Psoas muscle (tissue), 8 donors: ENCODE data around the gene SLC44A3. TPM values are rescaled to one million over a fixed set of nuclear protein-coding genes. Genes with fewer than 3 reads are reported as not detected.

Experiments
- ATAC-seq, 4 donors: fragments of 200-7000 bp; cut with Tn5 transposase; one replicate each; pipeline ENCODE4 v1.9.1; 2020; ENCODE audit warnings: moderate library complexity in 3 of 4, mild to moderate bottlenecking in 2 of 4
- DNase-seq, 2 donors: peaks; one replicate each; pipeline ENCODE4 v3.0.0-alpha.2; 2020
- H3K27ac ChIP-seq: fragments of 200-600 bp; one replicate; pipeline ENCODE4 v1.8.0; 2022
- H3K27me3 ChIP-seq, 3 donors: fragments of 200-600 bp in 1 of 3; one replicate each; pipeline versions ENCODE4 v1.6.1 to v1.8.0; 2013 to 2022; ENCODE audit warnings: low read length in 2 of 3, mild to moderate bottlenecking in 2 of 3, moderate library complexity in 1 of 3; ENCODE audit not compliant: insufficient read depth in 3 of 3
- H3K36me3 ChIP-seq, 2 donors: fragments of 200-600 bp in 1 of 2; one replicate each; pipeline versions ENCODE4 v1.6.1 to v1.8.0; 2013 to 2022; ENCODE audit warnings: low read depth in 1 of 2, mild to moderate bottlenecking in 1 of 2, moderate library complexity in 1 of 2; ENCODE audit not compliant: insufficient read depth in 1 of 2
- H3K4me1 ChIP-seq: fragments of 200-600 bp; one replicate; pipeline ENCODE4 v1.8.0; 2022
- H3K4me3 ChIP-seq: fragments of 200-600 bp; one replicate; pipeline ENCODE4 v1.8.0; 2022; ENCODE audit warnings: mild to moderate bottlenecking
- H3K9me3 ChIP-seq: fragments of 200-600 bp; one replicate; pipeline ENCODE4 v1.8.0; 2022
- CTCF ChIP-seq: fragments of 200-600 bp; IDR thresholded peaks from one replicate; pipeline ENCODE4 v1.8.0; 2022; ENCODE audit warnings: antibody characterized with exemption
- WGBS, 3 donors: extraction: QIAGEN DNeasy Blood & Tissue Kit; methylation state at CpG; one replicate each; pipeline versions ENCODE4 v1.1.6 to v1.1.7; 2013; 5-methylcytosine and 5-hydroxymethylcytosine counted together
- intact Hi-C, 2 donors: fragments of 100-400 bp; cut with DNase I; formaldehyde crosslinking; loops; one replicate each; pipeline versions ENCODE4 v1.11.0 to v1.14.2; 2022
- polyA plus RNA-seq, 3 donors: library from polyadenylated mRNA; stranded (reverse); fragments of 200-250 nt; gene quantifications; one replicate each; pipeline ENCODE4 v1.2.3, GENCODE V29; 2013
- total RNA-seq, 4 donors: library from RNA; stranded (reverse); fragmentation: NEBNext Ultra II Directional in 2 of 4; extraction: Animal tissue kit (Norgen Biotek cat#: 25700) in 2 of 4; gene quantifications; one replicate each; pipeline versions ENCODE4 v1.2.1 to v1.2.4, GENCODE V29; 2021 to 2023
- donor health status: healthy with polysubstance abuse.
- donor health status: DM: no; HTN: no; CAD: no; lungs with moderate emphysema.
- donor health status: Bipolar disorder and iron deficiency.
- donor health status: healthy.
- donor health status: DM: yes; HTN: yes; CAD: no.
- donor health status: DM: no; HTN: no; CAD: no.
- donor health status: DM: no; HTN: no; CAD: no.
- donor health status: DM: yes; HTN: yes; CAD: no.

Gene SLC44A3
- total and polyA plus RNA-seq, 7 donors = 0.04 to 0.58 (median 0.32) TPM; not detected in 2

- H3K4me1 ChIP-seq = peaks cover 10% of the 10 kb centered on the region
- WGBS, 3 donors = 50 to 70% (median 68%) methylated on average over 3 of the region's 3 CpGs
- ATAC-seq = no peak
Observed at GRCh38 chr1:94803106-94803505, 17.1 kb upstream of the SLC44A3 start.

GRCh38 chr1:94803517-94804441 lies 16.4 kb upstream of the SLC44A3 start:
- no peak overlapping the region for H3K4me3 ChIP-seq
- no peaks in the 10 kb centered on the region for H3K27me3 ChIP-seq
- peak; percentile 46 to 64 (median 56) for ATAC-seq
- WGBS, 3 donors = 47 to 64% (median 59%) methylated on average over 8 of the region's 8 CpGs
- peaks cover 10% of the 10 kb centered on the region for H3K4me1 ChIP-seq
- no peaks in the 10 kb centered on the region for H3K36me3 ChIP-seq
- TF ChIP-seq CTCF = no peak
- H3K27ac ChIP-seq = no peak overlapping the region
- H3K9me3 ChIP-seq = no peaks in the 10 kb centered on the region
- no peak for DNase-seq
- intact Hi-C loops = loop anchor here in 1 of 2 donors (5.0 kb wide), 1 partner anchor 271 kb away; no protein-coding TSS in a partner anchor

More at GRCh38 chr1:94803106-94803505, 17.1 kb upstream of the SLC44A3 start:
- H3K36me3 ChIP-seq = no peaks in the 10 kb centered on the region
- intact Hi-C loops = loop anchor here in 1 of 2 donors (5.0 kb wide), 1 partner anchor 271 kb away; no protein-coding TSS in a partner anchor
- H3K27ac ChIP-seq = no peak overlapping the region
- no peak for TF ChIP-seq CTCF
- no peak for DNase-seq
- no peaks in the 10 kb centered on the region for H3K9me3 ChIP-seq
- H3K27me3 ChIP-seq = no peaks in the 10 kb centered on the region
- no peak overlapping the region for H3K4me3 ChIP-seq

GRCh38 chr1:94804442-94804837 lies 15.7 kb upstream of the SLC44A3 start:
- ATAC-seq (no peak), DNase-seq (no peak)
- WGBS, 3 donors = 72 to 87% (median 76%) methylated on average over 3 of the region's 3 CpGs
- H3K27me3 ChIP-seq = no peaks in the 10 kb centered on the region
- H3K27ac ChIP-seq = no peak overlapping the region
- no peaks in the 10 kb centered on the region for H3K36me3 ChIP-seq
- peaks cover 10% of the 10 kb centered on the region for H3K4me1 ChIP-seq
- TF ChIP-seq CTCF = no peak
- intact Hi-C loops = loop anchor here in 1 of 2 donors (5.0 kb wide), 1 partner anchor 272 kb away; no protein-coding TSS in a partner anchor
- no peaks in the 10 kb centered on the region for H3K9me3 ChIP-seq
- H3K4me3 ChIP-seq = no peak overlapping the region

- Histone ChIP-seq H3K36me3 (no peaks in the 10 kb centered on the region), H3K27ac (no peak overlapping the region), H3K4me1 (peaks cover 10% of the 10 kb centered on the region), H3K4me3 (no peak overlapping the region), H3K27me3 (no peaks in the 10 kb centered on the region), H3K9me3 (no peaks in the 10 kb centered on the region)
- intact Hi-C loops = loop anchor here (5.0 kb wide), 2 partner anchors 284 to 324 kb away; no protein-coding TSS in a partner anchor
- DNase-seq (no peak), ATAC-seq (peak; percentile 64 to 78 (median 73))
- peak; percentile 98 for TF ChIP-seq CTCF
- WGBS, 3 donors = 11 to 13% (median 12%) methylated on average over 4 of the region's 4 CpGs
Observed at GRCh38 chr1:94805912-94806311, 14.2 kb upstream of the SLC44A3 start.
